ENCODE results near the gene LPIN1.

GRCh38 chr2:11705063-11705462 lies 41.4 kb upstream of the LPIN1 start:
- TF ChIP-seq CTCF (IDR thresholded peaks at IDR 0.05) (no peak), RCOR1 (IDR thresholded peaks at IDR 0.05; ENCODE audit: low read depth, low read length) (no peak), BHLHE40 (IDR thresholded peaks at IDR 0.05; ENCODE audit: low read depth, low read length) (no peak), POLR2A (IDR thresholded peaks at IDR 0.05; ENCODE audit: low read length) (no peak), CHD2 (IDR thresholded peaks at IDR 0.05; ENCODE audit: low read length, partially characterized antibody) (no peak), CBX8 (IDR thresholded peaks at IDR 0.05) (no peak), REST (IDR thresholded peaks at IDR 0.05) (no peak), NFE2L2 (conservative IDR thresholded peaks at IDR 0.05; ENCODE audit: low read length) (no peak), RAD21 (conservative IDR thresholded peaks at IDR 0.05 in 1 of 2, IDR thresholded peaks at IDR 0.05 in 1 of 2) (no peak), SREBF2 (IDR thresholded peaks at IDR 0.05) (no peak), HDAC2 (IDR thresholded peaks at IDR 0.05) (no peak), HMGXB4 (CRISPR knock-in tag; IDR thresholded peaks at IDR 0.05; ENCODE audit: borderline replicate concordance) (no peak)

Measured in A549 (cell line).